HL-60 (cell line): ENCODE results near the gene NCAPH2.

Experiments used
- DNase-seq, 2 experiments: peaks; one replicate each; pipeline ENCODE4 v3.0.0-alpha.2; 2010 to 2020; ENCODE audit warnings: low read depth in 1 of 2, low spot score in 1 of 2
- H3K27ac ChIP-seq: fragments of 250-450 bp; sonication (Bioruptor Pico); replicated peaks from 2 replicates; pipeline ENCODE4 v1.5.1; 2020; ENCODE audit warnings: mild to moderate bottlenecking, moderate library complexity
- H3K27me3 ChIP-seq: fragments of 250-450 bp; sonication (Bioruptor Pico); 2 replicates; pipeline ENCODE4 v1.5.1; 2021; ENCODE audit warnings: mild to moderate bottlenecking, moderate library complexity; ENCODE audit not compliant: insufficient read depth, poor library complexity, severe bottlenecking
- H3K4me3 ChIP-seq: replicated peaks from 2 replicates; pipeline ENCODE4 v1.5.1; 2011; ENCODE audit warnings: mild to moderate bottlenecking, control low read depth, low read length; ENCODE audit not compliant: insufficient read depth
- GABPA ChIP-seq: IDR thresholded peaks from 2 replicates; pipeline ENCODE4 v1.6.1; 2012; ENCODE audit warnings: low read depth
- POLR2AphosphoS5 ChIP-seq: IDR thresholded peaks from 2 replicates; pipeline ENCODE4 v1.6.1; 2012; ENCODE audit warnings: low read depth
- SPI1 ChIP-seq: IDR thresholded peaks from 2 replicates; pipeline ENCODE4 v1.6.1; 2012; ENCODE audit warnings: low read depth, mild to moderate bottlenecking, borderline replicate concordance
- TF ChIP-seq, protein P1 (sequence below): IDR thresholded peaks from 2 replicates; pipeline ENCODE4 v1.6.1; 2012; ENCODE audit warnings: low read depth; ENCODE audit not compliant: insufficient replicate concordance
- TF ChIP-seq, protein P2 (sequence below): IDR thresholded peaks from one replicate; pipeline ENCODE4 v1.5.1; 2011; ENCODE audit warnings: low read length, control low read depth, inconsistent platforms; ENCODE audit not compliant: insufficient read depth

NCAPH2 gene

DNA sequence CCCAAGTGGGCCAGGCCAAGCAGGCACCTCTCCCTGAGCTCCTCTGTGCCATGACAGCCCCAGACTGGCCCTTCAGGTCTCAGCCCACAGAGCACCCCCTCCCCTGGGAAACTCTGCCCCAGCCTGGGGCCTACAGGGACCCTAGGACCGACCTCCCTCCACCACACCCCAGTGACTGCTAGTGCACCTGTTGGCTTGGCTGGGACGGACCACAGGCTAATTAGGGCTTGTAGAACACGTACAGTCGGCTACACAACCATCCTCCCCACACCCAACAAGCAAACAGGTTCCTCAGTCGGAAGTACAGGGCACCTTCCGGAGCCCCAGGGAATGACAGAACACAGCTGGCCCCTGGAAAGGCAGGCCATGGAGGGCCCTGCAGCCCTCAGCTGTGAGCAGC, 37.5 kb upstream of the NCAPH2 start:
- H3K27me3 ChIP-seq: no peaks in the 10 kb centered on the region
- DNase-seq: peak in 1 of 2 experiments; percentile 10
- peak overlapping the region; percentile 66 for H3K27ac ChIP-seq
- TF ChIP-seq, protein P1, sequence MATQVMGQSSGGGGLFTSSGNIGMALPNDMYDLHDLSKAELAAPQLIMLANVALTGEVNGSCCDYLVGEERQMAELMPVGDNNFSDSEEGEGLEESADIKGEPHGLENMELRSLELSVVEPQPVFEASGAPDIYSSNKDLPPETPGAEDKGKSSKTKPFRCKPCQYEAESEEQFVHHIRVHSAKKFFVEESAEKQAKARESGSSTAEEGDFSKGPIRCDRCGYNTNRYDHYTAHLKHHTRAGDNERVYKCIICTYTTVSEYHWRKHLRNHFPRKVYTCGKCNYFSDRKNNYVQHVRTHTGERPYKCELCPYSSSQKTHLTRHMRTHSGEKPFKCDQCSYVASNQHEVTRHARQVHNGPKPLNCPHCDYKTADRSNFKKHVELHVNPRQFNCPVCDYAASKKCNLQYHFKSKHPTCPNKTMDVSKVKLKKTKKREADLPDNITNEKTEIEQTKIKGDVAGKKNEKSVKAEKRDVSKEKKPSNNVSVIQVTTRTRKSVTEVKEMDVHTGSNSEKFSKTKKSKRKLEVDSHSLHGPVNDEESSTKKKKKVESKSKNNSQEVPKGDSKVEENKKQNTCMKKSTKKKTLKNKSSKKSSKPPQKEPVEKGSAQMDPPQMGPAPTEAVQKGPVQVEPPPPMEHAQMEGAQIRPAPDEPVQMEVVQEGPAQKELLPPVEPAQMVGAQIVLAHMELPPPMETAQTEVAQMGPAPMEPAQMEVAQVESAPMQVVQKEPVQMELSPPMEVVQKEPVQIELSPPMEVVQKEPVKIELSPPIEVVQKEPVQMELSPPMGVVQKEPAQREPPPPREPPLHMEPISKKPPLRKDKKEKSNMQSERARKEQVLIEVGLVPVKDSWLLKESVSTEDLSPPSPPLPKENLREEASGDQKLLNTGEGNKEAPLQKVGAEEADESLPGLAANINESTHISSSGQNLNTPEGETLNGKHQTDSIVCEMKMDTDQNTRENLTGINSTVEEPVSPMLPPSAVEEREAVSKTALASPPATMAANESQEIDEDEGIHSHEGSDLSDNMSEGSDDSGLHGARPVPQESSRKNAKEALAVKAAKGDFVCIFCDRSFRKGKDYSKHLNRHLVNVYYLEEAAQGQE: no peak
- no peak overlapping the region for H3K4me3 ChIP-seq

DNA sequence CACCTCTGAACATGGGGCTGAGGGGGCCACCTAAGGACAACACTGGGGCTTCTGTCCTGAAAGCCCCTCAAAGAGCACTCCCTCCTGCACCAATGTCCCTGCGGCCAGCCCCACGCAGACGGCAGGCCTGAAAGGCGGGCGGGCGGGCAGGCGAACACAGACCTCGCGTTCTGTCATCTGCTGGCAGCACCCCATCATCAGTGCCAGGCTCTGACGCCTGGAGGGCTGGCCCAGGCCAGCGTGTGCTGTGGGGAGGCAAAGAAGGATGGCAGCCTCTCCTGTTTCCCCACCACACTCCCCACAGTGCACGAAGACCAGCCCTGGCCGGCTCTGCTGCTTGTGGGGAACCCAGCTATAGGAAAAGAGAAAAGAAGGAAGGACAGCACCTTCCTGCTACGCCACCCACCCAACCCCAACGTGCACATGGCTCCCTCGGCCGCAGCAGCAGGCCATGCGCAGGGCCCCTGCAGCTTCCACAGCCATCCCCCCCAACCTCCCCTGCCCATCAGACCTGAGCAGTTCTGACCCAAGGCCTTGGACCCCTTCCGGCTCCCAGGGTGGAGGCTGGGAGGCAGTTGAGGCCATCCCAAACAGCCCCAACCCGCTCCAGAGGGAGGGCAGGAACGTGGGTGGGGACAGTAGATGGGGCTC, 36.7 kb upstream of the NCAPH2 start:
- Histone ChIP-seq H3K27ac (peak overlapping the region; percentile 66), H3K4me3 (no peak overlapping the region), H3K27me3 (no peaks in the 10 kb centered on the region)
- peak in 1 of 2 experiments; percentile 44 for DNase-seq
- TF ChIP-seq POLR2AphosphoS5 (no peak), SPI1 (no peak)
- TF ChIP-seq, protein P1: no peak

DNA sequence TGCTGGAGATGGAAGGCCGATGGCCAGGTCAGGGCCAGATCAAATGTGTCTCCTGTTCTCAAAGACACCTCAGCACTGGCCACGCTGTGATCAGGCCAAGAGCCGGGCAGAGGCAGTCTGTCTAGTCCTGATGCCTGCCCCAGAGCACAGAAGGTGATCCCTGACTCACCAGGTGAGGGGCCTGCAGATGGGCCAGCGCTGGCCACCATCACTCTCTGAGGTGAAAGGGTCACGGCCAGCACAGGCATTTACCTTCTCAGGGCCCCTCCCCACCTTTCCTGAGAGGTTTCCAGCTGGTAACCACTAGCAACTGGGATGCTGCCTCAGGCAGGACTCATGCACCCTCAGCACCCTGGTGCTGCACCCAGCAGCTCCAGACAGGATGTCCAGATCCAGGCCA, 36.1 kb upstream of the NCAPH2 start:
- Histone ChIP-seq H3K27me3 (no peaks in the 10 kb centered on the region), H3K27ac (peak overlapping the region; percentile 66), H3K4me3 (no peak overlapping the region)
- DNase-seq: no peak
- TF ChIP-seq, protein P1: no peak
- TF ChIP-seq GABPA: no peak
- TF ChIP-seq POLR2AphosphoS5: no peak
- no peak for TF ChIP-seq SPI1
- TF ChIP-seq, protein P2, sequence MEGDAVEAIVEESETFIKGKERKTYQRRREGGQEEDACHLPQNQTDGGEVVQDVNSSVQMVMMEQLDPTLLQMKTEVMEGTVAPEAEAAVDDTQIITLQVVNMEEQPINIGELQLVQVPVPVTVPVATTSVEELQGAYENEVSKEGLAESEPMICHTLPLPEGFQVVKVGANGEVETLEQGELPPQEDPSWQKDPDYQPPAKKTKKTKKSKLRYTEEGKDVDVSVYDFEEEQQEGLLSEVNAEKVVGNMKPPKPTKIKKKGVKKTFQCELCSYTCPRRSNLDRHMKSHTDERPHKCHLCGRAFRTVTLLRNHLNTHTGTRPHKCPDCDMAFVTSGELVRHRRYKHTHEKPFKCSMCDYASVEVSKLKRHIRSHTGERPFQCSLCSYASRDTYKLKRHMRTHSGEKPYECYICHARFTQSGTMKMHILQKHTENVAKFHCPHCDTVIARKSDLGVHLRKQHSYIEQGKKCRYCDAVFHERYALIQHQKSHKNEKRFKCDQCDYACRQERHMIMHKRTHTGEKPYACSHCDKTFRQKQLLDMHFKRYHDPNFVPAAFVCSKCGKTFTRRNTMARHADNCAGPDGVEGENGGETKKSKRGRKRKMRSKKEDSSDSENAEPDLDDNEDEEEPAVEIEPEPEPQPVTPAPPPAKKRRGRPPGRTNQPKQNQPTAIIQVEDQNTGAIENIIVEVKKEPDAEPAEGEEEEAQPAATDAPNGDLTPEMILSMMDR: no peak

DNA sequence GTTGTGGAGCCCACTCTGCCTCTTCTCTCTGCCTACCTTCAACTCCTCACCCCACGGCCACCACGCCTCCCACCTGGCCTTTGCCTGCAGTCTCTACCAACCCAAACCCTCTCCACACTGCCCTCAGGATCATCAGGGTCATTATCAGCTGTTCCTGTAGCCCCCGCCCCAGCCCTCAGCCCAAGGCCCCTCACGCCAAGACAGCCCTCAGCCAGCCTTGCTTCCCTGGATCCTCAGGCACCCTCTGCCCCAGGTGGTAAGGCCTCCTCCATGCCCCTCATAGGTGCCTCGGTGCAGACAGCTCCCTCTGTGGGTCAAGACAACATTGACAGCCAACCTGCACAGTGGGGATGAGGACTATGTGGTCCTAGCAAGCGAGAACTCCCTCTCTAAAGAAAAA, 34.9 kb upstream of the NCAPH2 start:
- no peak overlapping the region for H3K4me3 ChIP-seq
- TF ChIP-seq POLR2AphosphoS5: no peak
- TF ChIP-seq, protein P1: no peak
- TF ChIP-seq GABPA: no peak
- TF ChIP-seq, protein P2: no peak
- TF ChIP-seq SPI1: no peak
- peak in 1 of 2 experiments; percentile 30 for DNase-seq

More for the DNA sequence above, 34.9 kb upstream of the NCAPH2 start:
- no peak overlapping the region for H3K27ac ChIP-seq
- no peaks in the 10 kb centered on the region for H3K27me3 ChIP-seq
